Chondrocyte (in vitro differentiated cells): Measurements from ENCODE around the gene CPN2. TPM values are rescaled to one million over a fixed set of nuclear protein-coding genes. Genes with fewer than 3 reads are reported as not detected.
A peak's percentile ranks its signal among the peaks of the same experiment; 100 is the strongest.

Experiments
- DNase-seq: peaks from one replicate; pipeline ENCODE4 v3.0.0; 2021; ENCODE audit warnings: mixed read lengths, low spot score
- H3K27ac Mint-ChIP-seq: one replicate; pipeline ENCODE4 v1.8.0; 2021; ENCODE audit warnings: mild to moderate bottlenecking, moderate library complexity, mixed read lengths; ENCODE audit not compliant: unreplicated experiment
- H3K27me3 Mint-ChIP-seq: 2 replicates; pipeline ENCODE4 v1.8.0; 2021; ENCODE audit warnings: low read depth, mixed read lengths
- H3K36me3 Mint-ChIP-seq: 2 replicates; pipeline ENCODE4 v1.8.0; 2021; ENCODE audit warnings: low read depth, mixed read lengths
- H3K4me1 Mint-ChIP-seq: 2 replicates; pipeline ENCODE4 v1.8.0; 2021; ENCODE audit warnings: low read depth, mild to moderate bottlenecking, mixed read lengths
- H3K4me3 Mint-ChIP-seq: one replicate; pipeline ENCODE4 v1.8.0; 2021; ENCODE audit warnings: mild to moderate bottlenecking, moderate library complexity, mixed read lengths; ENCODE audit not compliant: unreplicated experiment
- H3K9me3 Mint-ChIP-seq: 2 replicates; pipeline ENCODE4 v1.8.0; 2021; ENCODE audit warnings: low read depth, mixed read lengths
- total RNA-seq: library from RNA; stranded (reverse); gene quantifications from 3 replicates; pipeline ENCODE4 v1.2.1, GENCODE V29; 2021
- TF ChIP-seq, protein P1 (sequence below): fragments of 200-600 bp; sonication (generic); IDR thresholded peaks from 2 replicates; pipeline ENCODE4 v1.5.0; 2021; ENCODE audit warnings: antibody characterized with exemption, mild to moderate bottlenecking, moderate library complexity

The CPN2 gene
- total RNA-seq, 1 donor from 2014 or later, result not detected

DNA sequence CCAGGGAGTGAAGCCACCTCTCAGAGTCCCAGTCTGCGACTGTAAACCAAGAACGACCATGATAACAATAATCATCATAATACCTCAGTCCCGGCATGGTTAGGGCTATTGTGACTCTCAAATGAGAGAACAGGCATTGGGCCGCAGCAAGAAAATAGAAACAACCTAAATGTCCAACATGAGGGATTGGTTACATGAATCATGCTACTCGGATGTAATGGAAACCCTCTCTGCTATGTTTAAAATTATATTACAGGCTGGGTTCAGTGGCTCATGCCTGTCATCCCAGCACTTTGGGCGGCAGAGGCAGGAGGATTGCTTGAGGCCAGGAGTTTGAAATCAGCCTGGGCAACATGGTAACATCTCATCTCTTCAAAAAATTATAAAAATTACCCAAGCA is 2.8 kb downstream of the CPN2 start:
- TF ChIP-seq, protein P1, sequence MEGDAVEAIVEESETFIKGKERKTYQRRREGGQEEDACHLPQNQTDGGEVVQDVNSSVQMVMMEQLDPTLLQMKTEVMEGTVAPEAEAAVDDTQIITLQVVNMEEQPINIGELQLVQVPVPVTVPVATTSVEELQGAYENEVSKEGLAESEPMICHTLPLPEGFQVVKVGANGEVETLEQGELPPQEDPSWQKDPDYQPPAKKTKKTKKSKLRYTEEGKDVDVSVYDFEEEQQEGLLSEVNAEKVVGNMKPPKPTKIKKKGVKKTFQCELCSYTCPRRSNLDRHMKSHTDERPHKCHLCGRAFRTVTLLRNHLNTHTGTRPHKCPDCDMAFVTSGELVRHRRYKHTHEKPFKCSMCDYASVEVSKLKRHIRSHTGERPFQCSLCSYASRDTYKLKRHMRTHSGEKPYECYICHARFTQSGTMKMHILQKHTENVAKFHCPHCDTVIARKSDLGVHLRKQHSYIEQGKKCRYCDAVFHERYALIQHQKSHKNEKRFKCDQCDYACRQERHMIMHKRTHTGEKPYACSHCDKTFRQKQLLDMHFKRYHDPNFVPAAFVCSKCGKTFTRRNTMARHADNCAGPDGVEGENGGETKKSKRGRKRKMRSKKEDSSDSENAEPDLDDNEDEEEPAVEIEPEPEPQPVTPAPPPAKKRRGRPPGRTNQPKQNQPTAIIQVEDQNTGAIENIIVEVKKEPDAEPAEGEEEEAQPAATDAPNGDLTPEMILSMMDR, result no peak
- Mint-ChIP-seq H3K27ac (no peak overlapping the region), H3K4me1 (peaks cover 7% of the 10 kb centered on the region), H3K36me3 (no peaks in the 10 kb centered on the region), H3K9me3 (no peaks in the 10 kb centered on the region), H3K4me3 (no peak overlapping the region), H3K27me3 (peaks cover 15% of the 10 kb centered on the region)
- DNase-seq, result no peak

DNA sequence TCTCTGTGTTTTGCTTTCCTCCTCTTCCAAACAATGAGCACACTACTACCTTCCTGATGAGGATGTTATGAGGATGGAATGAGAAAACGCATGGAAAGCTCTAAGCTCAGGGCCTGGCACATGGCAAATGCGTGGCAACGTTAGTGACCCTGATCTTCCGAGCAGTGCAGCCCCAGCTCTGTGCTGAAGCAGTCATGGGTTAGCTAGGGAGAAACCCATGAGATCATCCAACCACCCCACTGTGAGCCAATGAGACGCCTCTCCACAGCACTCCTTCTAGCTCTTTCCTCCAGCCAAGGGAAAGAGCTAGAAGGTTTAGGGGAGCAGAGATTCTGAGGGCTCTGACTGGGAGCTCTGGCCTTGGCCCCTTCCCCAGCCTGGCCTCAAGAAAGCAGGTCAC is 4.5 kb downstream of the CPN2 start:
- TF ChIP-seq, protein P1, result no peak
- Mint-ChIP-seq H3K36me3 (no peaks in the 10 kb centered on the region), H3K4me1 (peaks cover 7% of the 10 kb centered on the region), H3K4me3 (no peak overlapping the region), H3K9me3 (no peaks in the 10 kb centered on the region), H3K27me3 (peaks cover 22% of the 10 kb centered on the region), H3K27ac (no peak overlapping the region)
- DNase-seq, result no peak

DNA sequence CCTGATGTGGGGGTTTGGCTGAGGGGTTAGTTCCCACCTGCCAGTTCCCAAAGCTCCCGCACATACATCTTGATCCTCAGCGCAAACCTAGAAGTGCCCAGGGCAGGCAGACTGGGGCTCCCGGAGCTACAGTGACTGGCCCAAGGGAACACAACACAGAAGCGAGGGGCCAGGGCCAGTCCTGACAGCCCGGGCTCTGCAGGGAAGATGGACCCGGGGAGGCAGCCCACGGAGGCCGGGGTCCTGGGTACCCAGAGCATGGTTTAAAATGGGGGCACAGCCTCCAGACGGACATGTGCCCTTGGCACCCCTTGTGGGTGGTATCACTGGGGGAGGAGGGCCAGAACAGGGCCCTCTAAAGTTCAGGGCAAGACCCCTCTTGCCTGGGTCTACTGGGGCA is 5.1 kb downstream of the CPN2 start:
- peaks cover 26% of the 10 kb centered on the region for H3K27me3 Mint-ChIP-seq

DNA sequence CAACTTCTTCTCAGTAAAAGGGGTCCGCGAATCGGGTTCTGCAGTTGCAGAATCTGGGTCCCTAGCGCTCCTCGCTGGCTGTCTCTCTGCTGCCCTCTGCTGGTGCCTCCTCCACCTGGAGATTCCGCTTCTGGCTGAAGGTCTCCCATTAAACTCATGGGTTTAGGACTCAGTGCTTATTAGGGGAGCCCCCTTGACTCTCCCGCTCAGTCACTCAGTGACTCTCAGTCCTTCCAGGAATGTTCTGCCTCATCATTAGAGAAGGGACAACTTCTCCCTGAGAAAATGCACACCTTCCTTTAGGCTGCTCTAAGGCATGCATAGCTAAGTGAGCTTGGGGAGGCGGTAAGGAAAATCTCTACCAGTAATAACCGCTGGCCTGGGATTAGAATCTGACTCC is 7.1 kb downstream of the CPN2 start:
- TF ChIP-seq, protein P1, result peak; percentile 98
- DNase-seq, result no peak
- Mint-ChIP-seq H3K27me3 (peaks cover 29% of the 10 kb centered on the region), H3K4me1 (peaks cover 5% of the 10 kb centered on the region), H3K36me3 (no peaks in the 10 kb centered on the region), H3K4me3 (no peak overlapping the region), H3K27ac (no peak overlapping the region), H3K9me3 (no peaks in the 10 kb centered on the region)

More for the DNA sequence above, 5.1 kb downstream of the CPN2 start:
- TF ChIP-seq, protein P1, result no peak
- H3K4me1 Mint-ChIP-seq, result peaks cover 7% of the 10 kb centered on the region
- H3K9me3 Mint-ChIP-seq, result no peaks in the 10 kb centered on the region
- DNase-seq, result no peak
- H3K4me3 Mint-ChIP-seq, result no peak overlapping the region
- no peaks in the 10 kb centered on the region for H3K36me3 Mint-ChIP-seq
- H3K27ac Mint-ChIP-seq, result no peak overlapping the region

DNA sequence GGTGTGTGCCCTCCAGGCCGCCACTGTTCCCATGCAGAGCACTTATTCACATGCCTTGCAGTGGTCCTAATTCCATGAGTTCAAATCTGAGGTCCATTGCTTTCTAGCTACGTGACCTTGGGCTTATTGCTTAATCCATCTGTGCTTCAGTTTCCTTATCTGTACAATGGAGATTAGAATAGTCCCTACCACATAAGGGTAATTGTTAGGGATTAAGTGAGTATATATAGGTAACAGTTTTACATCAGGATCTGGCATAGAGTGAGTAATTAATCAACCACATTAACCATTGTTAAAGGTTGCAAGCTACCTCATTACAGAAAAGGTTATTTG is 7.6 kb downstream of the CPN2 start:
- Mint-ChIP-seq H3K27ac (no peak overlapping the region), H3K36me3 (no peaks in the 10 kb centered on the region), H3K9me3 (no peaks in the 10 kb centered on the region), H3K4me1 (peaks cover 6% of the 10 kb centered on the region), H3K4me3 (no peak overlapping the region), H3K27me3 (peaks cover 29% of the 10 kb centered on the region)
- TF ChIP-seq, protein P1, result no peak
- DNase-seq, result no peak
